GM20431 (cell line): ENCODE data around the gene GRIN2D.

Experiments used
- in situ Hi-C: fragments of 300-500 bp; cut with MseI, MboI; formaldehyde crosslinking; loops from one replicate; pipeline ENCODE4 v1.15.0; 2020; ENCODE audit warnings: low sequenced_read_pairs; ENCODE audit not compliant: unreplicated experiment

The GRIN2D gene

GRCh38 chr19:48393559-48394330, at the start of gene GRIN2D:
TSS of gene GRIN2D (plus strand) at chr19:48393668. CDS start at chr19:48398393, 4,725 bp downstream.
- in situ Hi-C loops = no loop called here

DNA sequence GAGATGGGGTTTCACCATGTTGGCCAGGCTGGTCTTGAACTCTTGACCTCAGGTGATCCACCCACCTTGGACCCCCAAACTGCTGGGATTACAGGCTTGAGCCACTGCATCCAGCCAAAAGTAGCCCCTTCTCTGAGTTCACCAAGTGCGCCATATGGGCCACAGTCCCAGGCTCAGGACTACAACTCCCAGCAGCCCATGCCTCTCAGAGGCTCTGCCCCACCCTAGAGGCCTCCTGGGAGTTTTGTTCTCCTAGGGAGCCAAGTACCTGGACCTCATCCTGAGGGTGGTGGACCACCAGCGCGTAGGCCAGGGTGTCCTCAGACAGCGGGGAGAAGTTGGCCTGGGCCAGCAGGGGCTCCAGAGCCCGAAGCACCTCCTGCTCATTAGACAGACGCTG, 48.6 kb upstream of the GRIN2D start:
- in situ Hi-C loops = no loop called here

- in situ Hi-C loops = no loop called here
These were observed 47.3 kb upstream of the GRIN2D start for GRCh38 chr19:48346191-48346590.

DNA sequence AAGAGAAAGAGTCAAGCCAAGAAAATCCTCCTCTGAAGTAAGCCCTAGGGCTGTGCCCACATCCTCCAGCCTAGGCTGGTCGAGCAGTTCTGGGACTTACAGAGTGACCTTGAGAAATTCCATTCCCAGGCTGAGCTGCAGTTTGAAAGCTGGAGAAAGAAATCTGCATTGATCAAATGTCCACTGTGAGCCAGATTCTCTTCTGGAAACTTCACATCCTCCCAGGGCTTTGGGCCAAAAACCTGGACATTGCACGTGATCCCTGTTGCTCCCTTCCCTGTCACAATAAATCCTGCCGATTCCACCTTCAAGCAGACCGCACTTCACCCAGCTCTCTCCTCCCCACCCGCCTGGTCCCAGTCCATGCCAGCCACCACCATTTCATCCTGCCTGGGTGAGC, 45.4 kb upstream of the GRIN2D start:
- in situ Hi-C loops = no loop called here

DNA sequence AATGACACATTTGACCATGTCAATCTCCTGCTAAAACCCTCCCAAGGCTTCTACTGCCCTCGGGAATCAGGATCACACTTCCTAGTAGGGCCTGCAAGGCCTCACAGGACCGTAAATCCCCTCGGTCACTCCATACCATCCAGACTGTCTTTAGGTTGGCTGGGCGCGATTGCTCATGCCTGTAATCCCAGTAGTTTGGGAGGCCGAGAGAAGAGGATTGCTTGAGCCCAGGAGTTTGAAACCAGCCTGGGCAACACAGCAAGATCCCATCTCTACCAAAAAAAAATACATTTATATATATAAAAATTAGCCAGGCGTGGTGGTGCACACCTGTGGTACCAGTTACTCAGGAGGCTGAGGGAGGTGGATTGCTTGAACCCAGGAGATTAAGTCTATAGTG, 44.7 kb upstream of the GRIN2D start:
- in situ Hi-C loops = no loop called here

DNA sequence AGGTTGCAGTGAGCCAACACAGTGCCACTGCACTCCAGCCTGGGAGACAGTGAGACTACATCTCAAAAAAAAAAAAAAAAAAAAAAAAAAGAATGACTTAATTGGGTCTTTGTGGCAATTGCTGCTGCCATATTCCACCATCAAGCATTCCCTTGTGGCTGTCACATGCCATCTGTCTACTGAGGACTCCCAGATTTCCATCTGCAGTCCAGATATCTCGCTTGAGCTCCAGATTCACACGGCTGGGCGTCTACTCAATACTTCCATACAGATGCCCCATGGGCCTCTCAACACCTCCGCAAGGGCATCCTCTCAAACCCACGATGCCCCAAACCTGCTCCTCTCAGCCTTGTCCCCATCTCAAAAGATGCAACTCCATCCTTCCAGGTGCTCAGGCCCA, 42.6 kb upstream of the GRIN2D start:
- in situ Hi-C loops = no loop called here

DNA sequence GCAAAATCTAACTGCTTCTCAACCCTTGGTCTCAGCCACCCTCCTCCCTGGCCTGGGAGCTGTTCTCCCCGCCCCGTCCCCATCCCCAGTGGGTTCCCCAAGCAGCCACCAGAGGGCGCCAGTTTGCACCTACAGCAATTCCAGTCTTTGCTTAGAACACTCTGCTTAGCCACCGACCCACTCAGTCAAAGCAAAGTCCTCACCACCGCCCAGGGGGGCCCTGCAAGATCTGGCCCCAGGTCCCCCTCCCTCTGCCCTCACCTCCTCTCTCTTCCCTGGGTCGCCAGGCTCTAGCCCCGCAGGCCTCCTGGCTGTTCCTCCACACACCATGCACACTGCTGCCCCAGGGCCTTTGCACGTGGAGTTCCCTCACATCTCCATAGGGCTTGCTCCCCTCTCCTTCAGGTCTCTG, 42.1 kb upstream of the GRIN2D start:
- in situ Hi-C loops = no loop called here

DNA sequence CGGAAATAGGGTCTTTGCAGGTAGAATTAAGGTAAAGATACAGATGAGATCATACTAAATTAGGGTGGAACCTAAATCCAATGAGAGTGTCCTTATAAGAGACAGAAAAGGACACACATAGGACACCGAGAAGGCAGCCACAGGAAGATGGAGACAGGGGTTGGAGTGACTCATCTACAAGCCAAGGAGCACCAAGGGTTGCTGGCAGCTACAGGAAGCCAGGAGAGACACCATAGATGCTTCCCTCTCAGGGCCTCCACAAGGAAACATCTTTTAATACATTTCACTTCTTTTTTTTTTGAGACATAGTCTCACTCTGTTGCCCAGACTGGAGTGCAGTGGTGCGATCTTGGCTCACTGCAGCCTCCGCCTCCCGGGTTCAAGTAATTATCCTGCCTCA, 39.8 kb upstream of the GRIN2D start:
- in situ Hi-C loops = no loop called here

DNA sequence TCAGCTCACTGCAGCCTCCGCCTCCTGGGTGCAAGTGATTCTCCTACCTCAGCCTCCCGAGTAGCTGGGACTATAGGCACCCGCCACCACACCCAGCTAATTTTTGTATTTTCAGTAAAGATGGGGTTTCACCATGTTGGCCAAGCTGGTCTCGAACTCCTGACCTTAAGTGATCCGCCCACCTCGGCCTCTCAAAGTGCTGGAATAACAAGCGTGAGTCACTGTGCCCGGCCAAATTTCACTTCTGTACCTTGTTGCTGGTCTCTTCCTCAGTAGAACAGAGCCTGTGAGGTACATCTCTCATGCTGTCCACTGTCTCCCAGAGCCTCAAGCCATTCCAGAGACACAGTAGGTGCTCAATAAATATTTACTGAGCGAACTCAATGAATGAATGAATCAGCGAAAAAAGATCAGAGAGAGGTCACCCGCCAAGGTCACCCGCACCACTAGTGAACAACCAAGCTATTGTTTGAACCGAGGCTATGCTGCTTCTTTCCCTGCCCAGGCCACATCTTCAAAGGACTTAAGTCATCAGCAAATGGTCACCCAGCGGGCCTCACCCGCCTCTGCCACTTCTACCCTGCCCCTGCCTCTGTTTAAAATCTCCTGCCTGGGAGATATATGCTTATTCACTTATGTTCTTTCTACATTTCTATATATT, 39.0 kb upstream of the GRIN2D start:
- in situ Hi-C loops = no loop called here

DNA sequence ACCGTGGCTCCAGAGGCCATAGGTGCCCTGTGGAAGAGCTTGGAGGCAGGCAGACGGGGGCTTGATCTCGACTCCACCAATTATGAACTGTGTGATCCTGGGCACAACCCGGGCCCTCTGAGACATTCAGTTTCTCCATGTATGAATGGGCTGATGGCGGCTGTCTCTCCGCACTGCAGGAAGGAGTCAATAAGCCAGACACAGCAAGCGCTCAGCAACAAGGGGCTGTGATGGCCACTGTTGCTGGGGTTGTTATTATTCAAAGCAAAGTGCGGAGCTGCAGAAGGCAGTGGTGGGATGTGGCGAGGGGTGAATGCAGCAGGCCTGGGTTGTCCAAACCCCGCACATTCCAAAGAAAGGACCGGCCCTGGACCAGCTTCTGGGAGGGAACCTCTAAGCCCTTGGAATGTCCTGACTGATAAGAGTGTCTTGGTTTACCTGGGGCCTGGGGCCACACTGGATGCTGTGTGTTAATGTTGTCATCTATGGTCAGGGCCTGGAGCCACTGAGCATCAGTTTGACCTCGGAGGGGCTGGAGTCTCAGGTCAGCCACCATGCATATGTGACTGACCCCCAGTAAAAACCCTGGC, 38.0 kb upstream of the GRIN2D start:
- in situ Hi-C loops = no loop called here

DNA sequence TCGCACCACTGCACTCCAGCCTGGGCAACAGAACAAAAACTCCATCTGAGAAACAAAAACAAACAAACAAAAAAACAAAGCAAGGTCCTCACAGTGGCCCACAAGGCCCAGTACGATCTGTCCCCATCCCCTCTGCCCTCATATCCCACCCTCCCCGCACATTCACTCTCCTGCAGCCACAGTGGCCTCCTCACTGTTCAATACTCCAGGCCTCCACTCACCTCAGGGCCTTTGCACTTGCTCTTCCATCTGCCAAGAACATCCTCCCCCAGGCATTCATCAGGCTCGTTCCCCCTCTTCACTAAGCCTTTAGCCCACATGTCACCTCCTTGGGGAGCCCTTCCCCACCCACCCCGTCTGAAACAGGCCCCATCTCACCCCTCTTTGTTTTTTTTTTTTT, 34.3 kb upstream of the GRIN2D start:
- in situ Hi-C loops = no loop called here

- in situ Hi-C loops = no loop called here
These were observed 31.6 kb upstream of the GRIN2D start for GRCh38 chr19:48361912-48362311.

- in situ Hi-C loops = no loop called here
These were observed 30.6 kb upstream of the GRIN2D start for GRCh38 chr19:48362716-48363499.

DNA sequence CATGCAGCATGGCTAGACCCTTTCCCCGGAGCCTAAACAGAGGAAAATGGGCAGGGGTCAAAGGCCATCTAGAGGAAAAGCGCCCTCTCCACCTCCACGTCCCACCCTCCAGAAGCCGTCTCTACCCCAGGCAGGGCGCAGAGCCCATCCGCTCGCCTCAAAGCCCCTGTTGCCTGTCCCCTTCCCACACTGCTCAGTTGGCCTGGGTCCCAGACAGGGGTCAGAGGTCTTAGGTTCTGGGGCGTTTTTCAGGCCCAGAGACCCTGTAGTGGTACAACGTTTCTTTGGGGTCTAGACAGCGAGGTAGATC, 30.0 kb upstream of the GRIN2D start:
- in situ Hi-C loops = no loop called here

DNA sequence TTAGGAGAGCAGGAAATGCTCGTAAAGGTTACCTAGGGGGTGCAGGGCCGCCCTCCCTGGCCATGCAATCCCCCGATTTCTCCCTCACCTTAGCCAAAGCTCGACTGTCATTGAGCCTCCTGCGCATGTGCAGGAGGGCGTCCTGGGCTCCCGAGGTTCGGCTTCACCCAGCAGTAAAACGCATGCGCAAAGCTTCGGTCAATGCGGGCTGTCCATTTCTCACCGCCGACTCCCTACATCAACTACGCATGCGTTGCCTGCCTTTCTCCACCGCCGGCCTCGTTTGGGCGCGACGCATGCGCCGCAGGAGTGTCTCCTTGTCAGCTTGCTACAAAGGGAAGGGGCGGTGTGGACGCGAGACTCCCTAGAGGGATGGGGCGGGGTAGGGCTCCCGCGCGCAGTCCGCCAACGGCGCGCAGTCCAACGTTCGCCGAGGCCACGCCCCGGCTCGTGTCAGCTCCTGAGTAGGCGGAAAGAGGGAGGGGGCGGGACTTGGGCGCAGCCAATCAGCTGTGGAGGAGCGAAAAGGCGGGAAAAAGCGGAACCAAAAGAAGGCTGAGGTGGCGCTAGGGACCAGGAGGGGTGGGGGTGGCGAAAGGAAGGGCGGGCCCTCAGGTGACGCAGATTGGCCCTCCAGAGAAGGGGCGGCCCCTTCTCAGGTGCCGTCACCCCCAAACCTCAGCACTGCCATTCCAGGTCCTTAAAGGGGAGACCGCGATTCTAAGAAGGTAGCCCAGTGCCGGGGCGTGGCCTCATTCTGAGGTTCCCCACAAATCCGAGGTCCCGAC, 29.5 kb upstream of the GRIN2D start, which contains the start of the genes SYNGR4 and TMEM143:
Gene SYNGR4, plus strand, starts transcription at position 558 of the 788 bp plus-strand sequence. CDS start 1,476 bp downstream, outside the sequence.
Gene TMEM143, minus strand, starts transcription at position 131 of the 788 bp plus-strand sequence. Its CDS starts 20 bp downstream, at position 111.
- in situ Hi-C loops = no loop called here

GRCh38 chr19:48364598-48365348, 28.7 kb upstream of the GRIN2D start:
- in situ Hi-C loops = no loop called here

DNA sequence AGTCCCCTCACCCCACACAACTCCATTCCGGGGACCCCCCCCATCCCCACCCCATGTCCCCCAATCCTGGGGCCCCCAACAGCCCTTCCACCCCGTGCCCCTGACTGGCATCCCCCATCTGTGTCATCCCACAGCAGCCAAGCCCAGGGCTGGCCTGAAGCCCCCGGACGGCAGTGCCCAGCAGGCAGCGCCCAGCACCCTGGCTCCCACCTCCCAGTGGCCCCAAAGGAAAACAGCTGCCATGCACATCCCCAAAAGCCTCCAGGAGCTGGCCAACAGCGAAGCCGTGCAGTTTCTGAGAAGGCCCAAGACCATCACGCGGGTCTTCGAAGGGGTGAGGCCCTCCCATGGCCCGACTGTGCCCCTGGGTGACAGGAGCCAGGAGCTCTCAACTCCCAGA, 27.9 kb upstream of the GRIN2D start:
- in situ Hi-C loops = no loop called here

GRCh38 chr19:48367855-48368254, 25.6 kb upstream of the GRIN2D start:
- in situ Hi-C loops = no loop called here

DNA sequence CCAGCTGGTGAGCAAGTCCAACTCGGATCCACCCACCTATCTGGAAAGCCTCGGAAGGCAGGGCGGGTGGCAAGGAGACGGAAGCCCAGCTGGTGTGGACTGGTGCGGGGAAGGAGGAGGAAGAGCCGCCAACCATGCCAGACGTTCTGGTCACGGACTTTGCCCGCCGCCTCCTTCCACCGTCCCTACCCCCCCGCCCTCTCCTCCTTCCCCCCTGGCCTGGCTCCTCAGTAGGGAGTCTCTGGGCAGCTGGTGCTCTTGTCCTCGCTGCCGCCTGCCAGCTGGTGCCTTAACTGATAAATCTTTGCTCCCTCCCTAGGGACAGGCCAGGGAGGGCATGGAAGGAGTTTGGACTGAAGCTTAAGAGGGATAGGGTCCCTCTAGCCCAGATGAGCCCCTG, 24.5 kb upstream of the GRIN2D start:
- in situ Hi-C loops = no loop called here
